HepG2 (cell line): Measurements from ENCODE around the gene CYB561. TPM values are rescaled to one million over a fixed set of nuclear protein-coding genes. Genes with fewer than 3 reads are reported as not detected.
A peak's percentile ranks its signal among the peaks of the same experiment; 100 is the strongest.

Experiments
- ATAC-seq: fragments of 200-7000 bp; cut with Tn5 transposase; 3 replicates; pipeline ENCODE4 v1.9.1; 2020; ENCODE audit warnings: mild to moderate bottlenecking, moderate library complexity
- BruUV-seq: library from RNA; stranded (reverse); fragments of 400-500 nt; replicated peaks from 2 replicates; lab custom pipeline; 2021; lab: Mats Ljungman, UMichigan
- CTCF ChIA-PET: fragments of 300-600 bp; formaldehyde crosslinking; extraction: SDS; loops from one replicate; lab custom pipeline; 2021; ENCODE audit warnings: low total read pairs, inconsistent platforms, low intra/inter-chr PET ratio; lab: Yijun Ruan, JAX
- POLR2A ChIA-PET: fragments of 350-600 bp; sonication (Branson Sonifier 250); formaldehyde crosslinking; loops from one replicate; lab custom pipeline; 2020; ENCODE audit warnings: antibody characterized with exemption, inconsistent platforms; lab: Yijun Ruan, JAX
- DNase-seq: peaks from one replicate; pipeline ENCODE4 v3.0.0-alpha.2; 2015; ENCODE audit warnings: low spot score
- FAIRE-seq: peaks from 3 replicates; lab custom pipeline; 2011; peaks lifted over from hg19 to GRCh38; lab: Jason Lieb, UNC
- H2AFZ ChIP-seq: one replicate; pipeline ENCODE4 v1.6.1; 2011; ENCODE audit warnings: low read length, inconsistent platforms
- H3K27ac ChIP-seq: fragments of 300-600 bp; 3 replicates; pipeline ENCODE4 v1.8.0; 2011; ENCODE audit warnings: mixed run types, mild to moderate bottlenecking, mixed read lengths, low read length, inconsistent platforms; ENCODE audit not compliant: insufficient read depth; ENCODE audit errors: extremely low read length
- H3K27me3 ChIP-seq, 2 experiments: fragments of 200-600 bp in 1 of 2; 2 replicates in 1 of 2; 3 replicates in 1 of 2; pipeline versions ENCODE4 v1.6.0 to v1.8.0; 2011; ENCODE audit warnings: low read length in 2 of 2, mild to moderate bottlenecking in 2 of 2, moderate library complexity in 2 of 2, inconsistent platforms in 1 of 2; ENCODE audit not compliant: insufficient read depth in 2 of 2, control insufficient read depth in 1 of 2
- H3K36me3 ChIP-seq, 2 experiments: fragments of 200-600 bp in 1 of 2; replicated peaks in 1 of 2; 2 replicates in 1 of 2; 3 replicates in 1 of 2; pipeline versions ENCODE4 v1.5.1 to v1.8.0; 2011; ENCODE audit warnings: low read length in 2 of 2, inconsistent platforms in 1 of 2; ENCODE audit not compliant: insufficient read depth in 2 of 2, control insufficient read depth in 1 of 2
- H3K4me1 ChIP-seq: 2 replicates; pipeline ENCODE4 v1.5.1; 2012; ENCODE audit warnings: low read length, inconsistent platforms; ENCODE audit not compliant: insufficient read depth
- H3K4me2 ChIP-seq: 2 replicates; pipeline ENCODE4 v1.6.0; 2011; ENCODE audit warnings: low read depth, low read length, inconsistent platforms
- H3K4me3 ChIP-seq, 3 experiments: fragments of 200-600 bp in 1 of 3; sonication (generic), shearing (Covaris generic) in 1 of 3; replicated peaks in 1 of 3; 2 replicates each; pipeline ENCODE4 v1.5.1; 2011 to 2016; ENCODE audit warnings: low read length in 3 of 3, inconsistent platforms in 2 of 3, low read depth in 2 of 3, mild to moderate bottlenecking in 2 of 3, control low read depth in 1 of 3, mixed read lengths in 1 of 3; ENCODE audit not compliant: insufficient read depth in 1 of 3
- H3K79me2 ChIP-seq: one replicate; pipeline ENCODE4 v1.6.1; 2011; ENCODE audit warnings: low read length, inconsistent platforms; ENCODE audit not compliant: insufficient read depth
- H3K9ac ChIP-seq: 2 replicates; pipeline ENCODE4 v1.6.0; 2011; ENCODE audit warnings: mild to moderate bottlenecking, low read depth, low read length, inconsistent platforms; ENCODE audit not compliant: insufficient read depth
- H3K9me3 ChIP-seq: 2 replicates; pipeline ENCODE4 v1.5.1; 2012; ENCODE audit warnings: mild to moderate bottlenecking, low read length
- H4K20me1 ChIP-seq: 2 replicates; pipeline ENCODE4 v1.6.0; 2011; ENCODE audit warnings: inconsistent platforms, mild to moderate bottlenecking, low read length, moderate library complexity; ENCODE audit not compliant: insufficient read depth
- ATF7-NPFF ChIP-seq: sonication (generic); formaldehyde crosslinking; IDR thresholded peaks from 2 replicates; pipeline ENCODE4 v1.8.1; 2023; ENCODE audit warnings: mild to moderate bottlenecking, low read depth, missing genetic modification reagents, moderate library complexity
- BCL3 ChIP-seq: sonication (generic); formaldehyde crosslinking; IDR thresholded peaks from 2 replicates; pipeline ENCODE4 v1.5.1; 2020; ENCODE audit warnings: mild to moderate bottlenecking, missing genetic modification reagents, moderate library complexity
- CREB1 ChIP-seq, 2 experiments: fragments of 450-650 bp in 1 of 2; IDR thresholded peaks; 2 replicates each; pipeline ENCODE4 v1.6.1; 2016 to 2017; ENCODE audit warnings: control low read depth in 1 of 2, mild to moderate bottlenecking in 1 of 2, missing compliant biosample characterization in 1 of 2, missing genetic modification characterization in 1 of 2
- GFI1 ChIP-seq: sonication (generic); formaldehyde crosslinking; IDR thresholded peaks from 2 replicates; pipeline ENCODE4 v1.5.0; 2020; ENCODE audit warnings: missing genetic modification reagents, mild to moderate bottlenecking, borderline replicate concordance
- HMGXB4 ChIP-seq, 2 experiments: sonication (generic) in 1 of 2; formaldehyde crosslinking in 1 of 2; IDR thresholded peaks; 2 replicates each; pipeline versions ENCODE4 v1.4.0 to v1.6.1; 2018 to 2020; ENCODE audit warnings: missing genetic modification reagents in 2 of 2, borderline replicate concordance in 1 of 2, low read depth in 1 of 2, mild to moderate bottlenecking in 1 of 2, missing biosample characterization in 1 of 2
- KAT7 ChIP-seq: IDR thresholded peaks from 2 replicates; pipeline ENCODE4 v1.6.1; 2018; ENCODE audit warnings: borderline replicate concordance, missing compliant biosample characterization
- KLF6 ChIP-seq: IDR thresholded peaks from 2 replicates; pipeline ENCODE4 v1.8.0; 2016; ENCODE audit warnings: missing biosample characterization, missing genetic modification reagents
- MED8 ChIP-seq: sonication (generic); formaldehyde crosslinking; IDR thresholded peaks from 2 replicates; pipeline ENCODE4 v1.8.1; 2023; ENCODE audit warnings: mild to moderate bottlenecking, missing genetic modification reagents; ENCODE audit not compliant: insufficient replicate concordance
- NFKB2 ChIP-seq: sonication (generic); formaldehyde crosslinking; IDR thresholded peaks from 2 replicates; pipeline ENCODE4 v1.4.0; 2020; ENCODE audit warnings: missing genetic modification reagents, borderline replicate concordance
- NR2F2 ChIP-seq: IDR thresholded peaks from 2 replicates; pipeline ENCODE4 v1.6.1; 2012; ENCODE audit warnings: low read depth, inconsistent platforms, borderline replicate concordance
- PHF8 ChIP-seq: sonication (generic); formaldehyde crosslinking; IDR thresholded peaks from 2 replicates; pipeline ENCODE4 v1.5.0; 2020; ENCODE audit warnings: missing genetic modification reagents
- STAT6 ChIP-seq: sonication (generic); formaldehyde crosslinking; IDR thresholded peaks from 2 replicates; pipeline ENCODE4 v1.4.0; 2020; ENCODE audit warnings: missing genetic modification reagents, mild to moderate bottlenecking, borderline replicate concordance
- ZNF205 ChIP-seq: IDR thresholded peaks from 2 replicates; pipeline ENCODE4 v1.6.1; 2018; ENCODE audit warnings: missing biosample characterization, missing genetic modification reagents
- ZNF224 ChIP-seq: sonication (generic); formaldehyde crosslinking; IDR thresholded peaks from 2 replicates; pipeline ENCODE4 v1.5.0; 2020; ENCODE audit warnings: mild to moderate bottlenecking, missing genetic modification reagents
- ZNF589 ChIP-seq: sonication (generic); formaldehyde crosslinking; conservative IDR thresholded peaks from 2 replicates; pipeline ENCODE4 v1.8.0; 2022; ENCODE audit warnings: mild to moderate bottlenecking, moderate library complexity, missing genetic modification reagents
- ZNF672 ChIP-seq: sonication (generic); formaldehyde crosslinking; IDR thresholded peaks from 2 replicates; pipeline ENCODE4 v1.8.1; 2022; ENCODE audit warnings: missing genetic modification reagents
- ZNF749 ChIP-seq: sonication (generic); formaldehyde crosslinking; IDR thresholded peaks from 2 replicates; pipeline ENCODE4 v1.8.0; 2022; ENCODE audit warnings: mild to moderate bottlenecking, missing genetic modification reagents, moderate library complexity, borderline replicate concordance
- WGBS: methylation state at CpG from one replicate; pipeline ENCODE4 v1.1.6; 2017; ENCODE audit warnings: low lambda C conversion rate; 5-methylcytosine and 5-hydroxymethylcytosine counted together
- in situ Hi-C: cut with HindIII; loops from 2 replicates; pipeline ENCODE4 v1.10.0; 2017; ENCODE audit warnings: low pct_unique_long_range_greater_than_20kb; ENCODE audit not compliant: extremely low pct_ligation_motif_present
- intact Hi-C: fragments of 100-400 bp; cut with micrococcal nuclease; formaldehyde crosslinking; loops from one replicate; pipeline ENCODE4 v1.10.0; 2022; ENCODE audit not compliant: unreplicated experiment
- polyA plus RNA-seq, 8 experiments: library from polyadenylated mRNA; depleted of rRNA in 3 of 8; stranded (reverse) in 7 of 8; unstranded in 1 of 8; fragments of >200 nt; fragmentation: Illumina TruSeq in 4 of 8; extraction: Trizol in 4 of 8; gene quantifications; 2 replicates each; pipeline versions ENCODE4 v1.2.1 to v1.2.3, GENCODE V29; 2011 to 2016; ENCODE audit warnings: low read depth in 4 of 8, missing spikeins in 1 of 8, mixed read lengths in 1 of 8; ENCODE audit not compliant: insufficient read depth in 1 of 8
- total RNA-seq, 5 experiments: library from RNA; depleted of rRNA; stranded (reverse); fragments of >200 nt; fragmentation: Illumina TruSeq; extraction: Trizol; gene quantifications; 2 replicates each; pipeline ENCODE4 v1.2.3, GENCODE V29; 2016; ENCODE audit warnings: low read depth in 1 of 5

CYB561 gene
- total and polyA plus RNA-seq, 2 of the 13 experiments (the other 11 are each of a cell fraction or from before 2014, with no cell fraction given) = 1.5 to 6.7 TPM

GRCh38 chr17:63475491-63476412, 29.6 kb upstream of the CYB561 start:
- Histone ChIP-seq H3K4me1 (peaks cover 28% of the 10 kb centered on the region), H3K9ac (no peak overlapping the region), H3K27ac (no peak overlapping the region), H3K79me2 (no peaks in the 10 kb centered on the region), H2AFZ (no peak overlapping the region), H4K20me1 (peaks cover 3% of the 10 kb centered on the region; the same call in 1 of the 2 replicates), H3K4me3 (peak overlapping the region in 2 of 3 experiments; percentile 55 to 68; a peak in 3 of 6 replicates), H3K27me3 (peaks cover 23 to 77% of the 10 kb centered on the region in 2 experiments), H3K9me3 (no peaks in the 10 kb centered on the region), H3K4me2 (peak overlapping the region; percentile 64), H3K36me3 (no peaks in the 10 kb centered on the region)
- POLR2A ChIA-PET = no interaction called here
- ATAC-seq (no peak; the same call in 2 of the 3 replicates), FAIRE-seq (no peak), DNase-seq (no peak)
- 34% methylated on average over 22 of the region's 28 CpGs for whole genome bisulfite sequencing
- in situ Hi-C loops = loop anchor here (5.0 kb wide), 1 partner anchor 53 kb away; no protein-coding TSS in a partner anchor
- CTCF ChIA-PET = interaction anchor here (5.3 kb wide), 1 partner anchor 51 kb away, joined by 53 read pairs; no protein-coding TSS in a partner anchor
- no TSS peak for BruUV-seq
- intact Hi-C loops = no loop called here
- TF ChIP-seq GFI1 (CRISPR knock-in tag) (no peak), CREB1 (IDR thresholded peaks at IDR 0.05) (peak; percentile 76), CREB1 (CRISPR knock-in tag; IDR thresholded peaks at IDR 0.05) (no peak), ZNF589 (CRISPR knock-in tag) (no peak), KAT7 (CRISPR knock-in tag) (no peak), BCL3 (0 out of 2 replicates have a peak, but pooled peaks have one; percentile 29), STAT6 (CRISPR knock-in tag) (no peak), NR2F2 (no peak), NFKB2 (CRISPR knock-in tag) (peak; percentile 21; the same call in 1 of the 2 replicates), ZNF205 (no peak), MED8 (no peak), ZNF224 (CRISPR knock-in tag) (no peak), ATF7-NPFF (CRISPR knock-in tag) (no peak), KLF6 (CRISPR knock-in tag) (no peak), ZNF672 (CRISPR knock-in tag) (no peak), ZNF749 (CRISPR knock-in tag) (no peak), HMGXB4 (CRISPR knock-in tag; IDR thresholded peaks at IDR 0.05; ENCODE audit: borderline replicate concordance in 1 of 2, low read depth in 1 of 2) (no peak), PHF8 (CRISPR knock-in tag) (0 out of 2 replicates have a peak, but pooled peaks have one; percentile 15)
